SK-N-SH (cell line): ENCODE results near the gene NUAK1. TPM values are rescaled to one million over a fixed set of nuclear protein-coding genes. Genes with fewer than 3 reads are reported as not detected.

Experiments used
- CTCF ChIA-PET: fragments of 300-600, 350-600 bp; formaldehyde crosslinking; extraction: SDS; loops from one replicate; lab custom pipeline; 2021; lab: Yijun Ruan, JAX
- POLR2A ChIA-PET: fragments of 350-600 bp; sonication (Branson Sonifier 250); formaldehyde crosslinking; extraction: SDS; loops from one replicate; lab custom pipeline; 2020; ENCODE audit warnings: antibody characterized with exemption, inconsistent platforms; lab: Yijun Ruan, JAX
- DNase-seq: peaks from one replicate; pipeline ENCODE4 v3.0.0; 2012
- H2AFZ ChIP-seq: fragments of 200-600 bp; sonication (generic); 2 replicates; pipeline ENCODE4 v1.8.1; 2016; ENCODE audit warnings: antibody characterized with exemption, mild to moderate bottlenecking, low read depth
- H3F3A ChIP-seq: fragments of 200-600 bp; sonication (generic); replicated peaks from 2 replicates; pipeline ENCODE3; 2016; ENCODE audit warnings: antibody characterized with exemption, mild to moderate bottlenecking; ENCODE audit not compliant: insufficient read depth
- H3K27ac ChIP-seq, 2 experiments: fragments of 200-500 bp in 1 of 2; fragments of 200-600 bp in 1 of 2; sonication (Bioruptor generic) in 1 of 2; sonication (generic), shearing (Covaris generic) in 1 of 2; 2 replicates each; pipeline versions ENCODE4 v1.5.1 to v1.6.1; 2014 to 2016; ENCODE audit warnings: low read depth in 2 of 2, inconsistent platforms in 1 of 2, low read length in 1 of 2, mild to moderate bottlenecking in 1 of 2, mixed read lengths in 1 of 2
- H3K27me3 ChIP-seq: fragments of 200-600 bp; sonication (generic), shearing (Covaris generic); 2 replicates; pipeline ENCODE4 v1.6.1; 2016; ENCODE audit warnings: mixed run types; ENCODE audit not compliant: insufficient read depth
- H3K36me3 ChIP-seq, 2 experiments: fragments of 200-500 bp in 1 of 2; fragments of 200-600 bp in 1 of 2; sonication (Bioruptor generic) in 1 of 2; sonication (generic) in 1 of 2; replicated peaks in 1 of 2; 2 replicates each; pipeline versions ENCODE3 to v1.5.1; 2014 to 2016; ENCODE audit warnings: low read length in 1 of 2, mild to moderate bottlenecking in 1 of 2; ENCODE audit not compliant: insufficient read depth in 2 of 2, control insufficient read depth in 1 of 2
- H3K4me1 ChIP-seq, 2 experiments: fragments of 200-500 bp in 1 of 2; fragments of 200-600 bp in 1 of 2; sonication (Bioruptor generic) in 1 of 2; sonication (generic), shearing (Covaris generic) in 1 of 2; 2 replicates each; pipeline versions ENCODE4 v1.5.1 to v1.6.1; 2014 to 2016; ENCODE audit warnings: low read depth in 1 of 2, low read length in 1 of 2, mixed run types in 1 of 2; ENCODE audit not compliant: insufficient read depth in 2 of 2, control insufficient read depth in 1 of 2
- H3K4me2 ChIP-seq: fragments of 200-600 bp; sonication (generic), shearing (Covaris generic); 2 replicates; pipeline ENCODE4 v1.6.1; 2017; ENCODE audit warnings: mixed run types
- H3K4me3 ChIP-seq, 2 experiments: fragments of 200-500 bp in 1 of 2; fragments of 200-600 bp in 1 of 2; sonication (Bioruptor generic) in 1 of 2; sonication (generic), shearing (Covaris generic) in 1 of 2; 2 replicates each; pipeline versions ENCODE4 v1.5.1 to v1.8.1; 2014 to 2016; ENCODE audit warnings: low read depth in 2 of 2, inconsistent platforms in 1 of 2, low read length in 1 of 2, mild to moderate bottlenecking in 1 of 2, mixed read lengths in 1 of 2, moderate library complexity in 1 of 2
- H3K79me2 ChIP-seq: fragments of 200-600 bp; sonication (generic); 2 replicates; pipeline ENCODE4 v1.8.1; 2017; ENCODE audit warnings: mild to moderate bottlenecking; ENCODE audit not compliant: insufficient read depth
- H3K9ac ChIP-seq: fragments of 200-600 bp; sonication (generic); 2 replicates; pipeline ENCODE4 v1.6.1; 2017; ENCODE audit warnings: mixed run types
- H3K9me2 ChIP-seq: fragments of 200-600 bp; sonication (generic); 2 replicates; pipeline ENCODE4 v1.6.1; 2017; ENCODE audit warnings: mixed run types
- H3K9me3 ChIP-seq: fragments of 200-600 bp; sonication (generic); 2 replicates; pipeline ENCODE4 v1.6.1; 2017; ENCODE audit warnings: mixed run types, mild to moderate bottlenecking, moderate library complexity
- H4K20me1 ChIP-seq: fragments of 200-600 bp; sonication (generic); 2 replicates; pipeline ENCODE4 v1.6.1; 2017; ENCODE audit warnings: mild to moderate bottlenecking, mixed run types; ENCODE audit not compliant: insufficient read depth
- ELF1 ChIP-seq: IDR thresholded peaks from 2 replicates; pipeline ENCODE4 v1.4.0; 2012
- EP300 ChIP-seq, 2 experiments: IDR thresholded peaks; 2 replicates each; pipeline versions ENCODE4 v1.4.0 to v1.6.1; 2012; ENCODE audit warnings: borderline replicate concordance in 1 of 2, low read depth in 1 of 2, low read length in 1 of 2
- FOSL2 ChIP-seq: IDR thresholded peaks from 2 replicates; pipeline ENCODE4 v1.4.0; 2012; ENCODE audit warnings: low read depth, mild to moderate bottlenecking, moderate library complexity, borderline replicate concordance
- FOXJ3 ChIP-seq: sonication (generic); formaldehyde crosslinking; IDR thresholded peaks from 2 replicates; pipeline ENCODE4 v1.5.1; 2020; ENCODE audit warnings: mild to moderate bottlenecking, missing genetic modification reagents
- FOXM1 ChIP-seq: IDR thresholded peaks from 2 replicates; pipeline ENCODE4 v1.4.0; 2012; ENCODE audit warnings: low read depth, mild to moderate bottlenecking
- GABPA ChIP-seq: IDR thresholded peaks from 2 replicates; pipeline ENCODE4 v1.4.0; 2012; ENCODE audit warnings: low read depth, mild to moderate bottlenecking
- JUND ChIP-seq: IDR thresholded peaks from 2 replicates; pipeline ENCODE4 v1.4.0; 2012
- MXI1 ChIP-seq: IDR thresholded peaks from 2 replicates; pipeline ENCODE4 v1.6.1; 2012; ENCODE audit warnings: mild to moderate bottlenecking, low read depth, low read length, improper control_type of control experiment
- NFIC ChIP-seq: IDR thresholded peaks from 2 replicates; pipeline ENCODE4 v1.4.0; 2012; ENCODE audit warnings: borderline replicate concordance
- PBX3 ChIP-seq: IDR thresholded peaks from 2 replicates; pipeline ENCODE4; 2012
- RAD21 ChIP-seq: IDR thresholded peaks from 2 replicates; pipeline ENCODE4 v1.6.1; 2012; ENCODE audit warnings: mild to moderate bottlenecking, low read length
- RCOR1 ChIP-seq: fragments of 150-350 bp; IDR thresholded peaks from 2 replicates; pipeline ENCODE4 v1.6.1; 2017; ENCODE audit warnings: antibody characterized with exemption, low read length
- RFX5 ChIP-seq: IDR thresholded peaks from 2 replicates; pipeline ENCODE4 v1.6.1; 2012; ENCODE audit warnings: mild to moderate bottlenecking, improper control_type of control experiment, low read length
- RXRA ChIP-seq: IDR thresholded peaks from 2 replicates; pipeline ENCODE4 v1.4.0; 2012; ENCODE audit warnings: low read depth, mild to moderate bottlenecking, borderline replicate concordance
- TAF1 ChIP-seq: IDR thresholded peaks from 2 replicates; pipeline ENCODE4 v1.6.1; 2012; ENCODE audit warnings: low read depth, mild to moderate bottlenecking, low read length, moderate library complexity, borderline replicate concordance
- TCF12 ChIP-seq: IDR thresholded peaks from 2 replicates; pipeline ENCODE4 v1.4.0; 2012
- WGBS: methylation state at CpG from one replicate; pipeline ENCODE4 v1.1.6; 2017; ENCODE audit warnings: low lambda C conversion rate; 5-methylcytosine and 5-hydroxymethylcytosine counted together
- polyA plus RNA-seq, 3 experiments: library from polyadenylated mRNA; depleted of rRNA; stranded (reverse); fragments of >200 nt; gene quantifications; 2 replicates each; pipeline ENCODE4 v1.2.3, GENCODE V29; 2012
- TF ChIP-seq, protein P1 (sequence below): fragments of 150-350 bp; IDR thresholded peaks from 2 replicates; pipeline ENCODE4 v1.6.1; 2017; ENCODE audit warnings: antibody characterized with exemption, low read length, low read depth, borderline replicate concordance

NUAK1 gene
- polyA plus RNA-seq, 1 of the 3 experiments (the other 2 are of a cell fraction), result 8.1 TPM

GRCh38 chr12:106037524-106038298 is 101.0 kb downstream of the NUAK1 start:
- TF ChIP-seq RXRA (no peak), FOXM1 (no peak), EP300 (IDR thresholded peaks at IDR 0.05; ENCODE audit: borderline replicate concordance in 1 of 2, low read depth in 1 of 2, low read length in 1 of 2) (no peak), GABPA (no peak), FOSL2 (no peak), NFIC (no peak), FOXJ3 (no peak), PBX3 (no peak), RAD21 (no peak), TCF12 (no peak), TAF1 (no peak), RFX5 (no peak), RCOR1 (no peak), ELF1 (no peak)
- TF ChIP-seq, protein P1, sequence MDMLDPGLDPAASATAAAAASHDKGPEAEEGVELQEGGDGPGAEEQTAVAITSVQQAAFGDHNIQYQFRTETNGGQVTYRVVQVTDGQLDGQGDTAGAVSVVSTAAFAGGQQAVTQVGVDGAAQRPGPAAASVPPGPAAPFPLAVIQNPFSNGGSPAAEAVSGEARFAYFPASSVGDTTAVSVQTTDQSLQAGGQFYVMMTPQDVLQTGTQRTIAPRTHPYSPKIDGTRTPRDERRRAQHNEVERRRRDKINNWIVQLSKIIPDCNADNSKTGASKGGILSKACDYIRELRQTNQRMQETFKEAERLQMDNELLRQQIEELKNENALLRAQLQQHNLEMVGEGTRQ, result no peak
- Histone ChIP-seq H3K4me1 (no peaks in the 10 kb centered on the region), H3K4me2 (no peak overlapping the region), H3K9ac (no peak overlapping the region), H3K4me3 (no peak overlapping the region), H2AFZ (no peak overlapping the region), H3K27me3 (no peaks in the 10 kb centered on the region), H4K20me1 (no peaks in the 10 kb centered on the region), H3F3A (no peaks in the 10 kb centered on the region), H3K9me3 (no peaks in the 10 kb centered on the region), H3K27ac (no peak overlapping the region), H3K36me3 (no peaks in the 10 kb centered on the region), H3K9me2 (no peaks in the 10 kb centered on the region), H3K79me2 (no peaks in the 10 kb centered on the region)
- ChIA-PET POLR2A (no interaction called here), CTCF (no interaction called here)
- DNase-seq, result no peak
- WGBS, result 70% methylated on average over 4 of the region's 4 CpGs

- ChIA-PET POLR2A (no interaction called here), CTCF (no interaction called here)
- DNase-seq, result no peak
- Histone ChIP-seq H3K36me3 (no peaks in the 10 kb centered on the region), H3K4me1 (peaks cover 2 to 9% of the 10 kb centered on the region in 2 experiments; a peak in 2 of 4 replicates), H3F3A (peaks cover 12% of the 10 kb centered on the region), H3K79me2 (no peaks in the 10 kb centered on the region; the same call in 1 of the 2 replicates), H2AFZ (no peak overlapping the region), H3K9me3 (no peaks in the 10 kb centered on the region), H3K9me2 (no peaks in the 10 kb centered on the region), H3K4me3 (no peak overlapping the region), H3K27me3 (no peaks in the 10 kb centered on the region), H3K27ac (no peak overlapping the region), H3K4me2 (no peak overlapping the region)
- WGBS, result 90% methylated on average over 5 of the region's 5 CpGs
- TF ChIP-seq EP300 (IDR thresholded peaks at IDR 0.05; ENCODE audit: borderline replicate concordance in 1 of 2, low read depth in 1 of 2, low read length in 1 of 2) (no peak), MXI1 (no peak), JUND (no peak), FOXM1 (no peak)
- TF ChIP-seq, all 33 proteins: peak for 0
- H3K9ac ChIP-seq, result no peak overlapping the region
- no peaks in the 10 kb centered on the region for H4K20me1 ChIP-seq
Measured at GRCh38 chr12:106035421-106035820, 103.3 kb downstream of the NUAK1 start.
